IPS-NIHi7 (cell line): ENCODE data around the gene VPS39.
"Not testable (repeated sequence)": the region's sequence is repeated elsewhere in the genome, so short reads cannot be mapped to it uniquely, and the experiment has no call there.

Experiments
- DNase-seq: peaks from one replicate; pipeline ENCODE4 v3.0.0; 2012; ENCODE audit warnings: mixed read lengths; ENCODE audit errors: extremely low spot score

The VPS39 gene

DNA sequence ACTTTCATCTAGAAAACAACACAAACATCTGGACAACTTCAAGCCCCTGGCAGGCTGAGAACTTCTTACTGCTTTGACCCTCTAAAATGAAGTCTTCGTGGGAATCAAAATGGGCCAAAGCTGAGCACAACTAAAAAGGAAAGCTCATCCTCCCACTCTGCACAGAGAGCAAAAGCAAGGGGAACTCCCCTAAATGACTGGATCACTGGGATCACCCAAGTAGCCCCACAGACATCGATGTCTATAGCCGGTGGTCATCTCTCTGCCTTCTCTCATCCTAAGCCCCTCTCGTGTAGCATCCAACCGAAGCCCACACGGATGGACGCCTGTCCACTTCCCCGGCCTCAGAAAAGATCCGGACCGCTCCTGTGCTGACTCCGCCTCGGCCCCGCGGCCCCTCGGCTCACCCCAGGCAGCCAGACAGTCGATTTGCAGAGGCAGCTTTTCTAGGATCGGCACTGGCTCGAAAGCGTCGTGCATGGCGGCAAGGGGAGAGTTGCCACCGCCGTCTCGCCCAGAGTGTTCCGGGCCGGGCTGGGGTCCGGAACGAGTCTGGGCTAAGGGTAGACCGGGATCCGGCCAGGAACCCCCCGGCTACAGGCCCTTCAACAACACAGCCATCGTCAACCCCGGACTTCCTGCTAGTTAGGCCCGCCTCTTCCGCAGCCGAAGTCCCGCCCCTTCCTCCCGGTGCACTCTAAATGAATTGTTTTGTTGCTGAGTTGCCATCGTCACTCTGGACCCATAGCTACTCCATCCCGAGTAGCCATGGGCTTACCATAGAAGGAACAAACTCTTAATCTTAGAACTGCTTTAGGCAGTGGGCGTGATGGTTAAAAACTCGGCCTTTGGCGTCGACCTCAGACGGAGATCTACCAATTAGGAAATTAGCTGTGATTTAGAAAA is at the start of gene VPS39:
Gene VPS39 (minus strand): TSS at position 631 of the 906 bp plus-strand sequence. CDS start 151 bp downstream, at position 480.
- DNase-seq, result peak; percentile 96

GRCh38 chr15:42253300-42253699 is 45.2 kb upstream of the VPS39 start:
- no peak for DNase-seq

- DNase-seq, result no peak
These were observed 32.7 kb upstream of the VPS39 start for GRCh38 chr15:42240823-42241222.

- DNase-seq, result no peak
These were observed 31.6 kb upstream of the VPS39 start for GRCh38 chr15:42239528-42240182.

- DNase-seq, result no peak
These were observed 25.0 kb upstream of the VPS39 start for GRCh38 chr15:42233107-42233506.

- DNase-seq, result no peak
These were observed 24.5 kb upstream of the VPS39 start for GRCh38 chr15:42232606-42233005.

GRCh38 chr15:42231088-42231487 is 23.0 kb upstream of the VPS39 start:
- DNase-seq, result no peak

DNA sequence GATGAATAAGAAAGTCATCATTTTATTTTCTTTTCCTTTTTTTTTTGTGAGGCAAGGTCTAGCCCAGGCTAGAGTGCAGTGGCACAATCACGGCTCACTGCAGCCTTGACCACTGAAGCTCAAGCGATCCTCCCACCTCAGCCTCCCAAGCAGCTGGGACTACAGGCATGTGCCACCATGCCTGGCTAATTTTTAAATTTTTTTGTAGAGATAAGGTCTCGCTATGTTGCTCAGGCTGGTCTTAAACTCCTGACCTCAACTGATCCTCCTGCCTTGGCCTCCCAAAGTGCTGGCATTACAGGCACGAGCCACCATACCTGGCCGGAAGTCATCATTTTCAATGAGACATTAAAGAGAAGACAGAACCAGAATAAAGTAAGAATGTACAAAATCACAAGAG is 20.9 kb upstream of the VPS39 start:
- DNase-seq, result not testable (repeated sequence)

DNA sequence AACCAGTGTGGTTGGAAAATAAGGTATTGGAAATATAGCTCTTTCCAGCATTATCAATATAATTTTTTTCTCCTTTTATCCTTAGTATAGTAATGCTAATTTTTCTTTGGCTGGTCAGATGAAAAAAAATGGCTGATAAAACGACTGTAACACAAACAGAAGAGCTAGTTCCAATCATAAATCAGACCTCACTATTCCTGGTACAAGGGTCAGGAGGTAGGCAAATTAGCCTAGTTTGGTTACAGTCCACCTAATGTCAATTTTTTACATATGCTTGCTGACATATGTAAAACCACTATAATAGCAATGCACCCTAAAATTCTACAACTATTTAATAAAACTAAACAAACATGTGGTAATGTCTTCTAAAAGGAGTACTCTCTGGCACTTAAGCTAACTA is 19.9 kb upstream of the VPS39 start:
- no peak for DNase-seq

DNA sequence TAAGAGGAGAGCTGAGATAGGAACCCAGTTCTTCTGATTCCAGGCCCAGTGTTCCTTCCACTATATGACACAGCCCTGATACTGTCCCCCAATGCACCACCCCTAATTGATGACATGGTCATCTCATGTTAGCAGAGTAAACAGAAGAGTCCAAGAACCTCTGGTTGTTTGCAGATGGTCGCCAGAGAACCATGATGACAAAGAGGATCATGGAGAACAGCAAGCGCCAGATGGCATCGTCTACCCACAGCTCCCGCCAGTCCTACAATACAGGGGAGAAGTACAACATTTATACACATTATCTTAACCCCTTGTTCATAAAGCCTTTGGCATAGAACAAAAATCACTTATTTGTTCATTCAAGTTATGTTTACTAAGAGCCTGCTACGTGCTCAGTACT is 18.5 kb upstream of the VPS39 start:
- no peak for DNase-seq

DNA sequence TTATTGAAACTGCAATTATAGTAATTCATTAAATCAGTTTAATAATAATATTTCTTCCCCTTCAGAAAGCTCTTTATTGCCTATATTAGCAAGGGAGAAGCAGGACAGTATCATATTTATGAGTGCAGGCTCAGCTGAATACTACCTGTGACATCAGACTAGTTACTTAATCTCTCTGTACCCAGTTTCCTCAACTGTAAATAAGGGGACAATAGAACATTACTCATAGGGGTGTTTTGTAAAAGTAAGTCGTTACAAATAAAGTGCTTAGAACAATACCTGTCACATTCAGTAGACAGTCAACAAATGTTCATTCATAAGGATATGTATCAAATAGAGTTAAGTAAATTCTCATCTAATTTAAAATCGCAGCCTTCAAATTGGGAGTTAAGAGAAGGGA is 12.1 kb upstream of the VPS39 start:
- no peak for DNase-seq

DNA sequence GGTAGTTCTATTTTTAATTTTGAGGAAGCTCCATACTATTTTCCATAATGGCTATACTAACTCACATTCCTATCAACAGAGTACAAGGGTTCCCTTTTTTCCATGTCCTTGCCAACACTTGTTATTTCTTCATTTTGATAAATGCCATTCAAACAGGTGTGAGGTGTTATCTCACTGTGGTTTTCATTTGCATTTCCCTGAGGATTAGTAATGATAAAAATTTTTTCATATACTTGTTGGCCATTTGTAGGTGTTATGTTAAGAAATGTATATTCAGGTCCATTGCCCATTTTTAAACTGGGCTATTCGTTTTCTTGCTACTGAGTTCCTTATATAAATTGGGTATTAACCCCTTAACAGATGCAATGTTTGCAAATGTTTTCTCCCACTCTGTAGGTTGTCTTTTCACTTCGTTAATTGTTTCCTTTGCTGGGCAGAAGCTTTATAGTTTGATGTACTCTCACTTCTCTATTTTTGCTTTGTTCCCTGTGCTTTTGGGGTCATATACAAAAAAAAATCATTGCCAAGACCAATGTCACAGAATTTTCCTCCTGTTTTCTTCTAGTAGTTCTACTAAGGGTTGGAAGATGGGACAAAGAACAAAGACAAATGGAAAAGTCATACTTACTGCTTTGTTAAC is 11.0 kb upstream of the VPS39 start:
- DNase-seq, result no peak

DNA sequence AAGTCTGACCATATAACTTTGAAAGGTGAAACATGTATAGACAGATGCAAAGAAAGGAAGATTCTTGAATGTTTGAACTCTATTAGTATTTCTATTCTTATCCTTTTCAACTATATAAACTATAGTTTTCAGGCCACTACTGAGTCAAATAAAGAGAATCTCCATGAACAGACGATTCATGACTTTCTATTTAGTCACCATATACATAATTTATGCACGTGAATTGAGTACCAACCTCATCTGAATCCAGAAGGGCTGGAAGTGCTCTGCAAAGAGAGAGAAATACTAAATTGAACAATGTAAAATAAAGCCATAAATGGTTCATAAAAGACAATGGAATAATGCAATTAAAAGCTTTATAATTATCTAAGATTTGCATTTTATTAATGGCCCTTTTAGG is 9.5 kb upstream of the VPS39 start:
- DNase-seq, result no peak

- DNase-seq, result no peak
These were observed 8.1 kb upstream of the VPS39 start for GRCh38 chr15:42215913-42216829.

- no peak for DNase-seq
These were observed 6.5 kb upstream of the VPS39 start for GRCh38 chr15:42214600-42214999.

GRCh38 chr15:42213511-42213910 is 5.4 kb upstream of the VPS39 start:
- DNase-seq, result no peak

- no peak for DNase-seq
These were observed 2.6 kb upstream of the VPS39 start for GRCh38 chr15:42210696-42211095.

DNA sequence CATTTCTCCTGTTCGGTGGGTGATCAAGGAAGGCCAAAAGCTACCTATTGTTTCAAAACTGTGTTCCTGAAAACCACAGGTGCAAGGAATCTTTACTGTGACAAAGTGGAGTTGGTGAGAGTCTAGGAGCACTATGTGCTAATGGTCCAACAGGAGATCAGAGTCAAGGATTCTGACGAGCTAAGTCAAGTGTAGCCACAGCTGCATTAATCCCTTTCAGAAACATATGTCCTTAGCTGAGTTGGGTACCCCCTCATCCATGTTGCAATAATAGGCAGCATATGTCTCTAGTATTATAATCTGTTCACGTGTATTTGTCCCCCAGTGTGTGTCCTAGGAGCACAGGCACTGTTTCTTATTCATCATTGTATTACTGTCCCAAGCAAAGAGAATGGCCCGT is 1.7 kb downstream of the VPS39 start:
- no peak for DNase-seq

- no peak for DNase-seq
These were observed 4.2 kb downstream of the VPS39 start for GRCh38 chr15:42203891-42204290.

DNA sequence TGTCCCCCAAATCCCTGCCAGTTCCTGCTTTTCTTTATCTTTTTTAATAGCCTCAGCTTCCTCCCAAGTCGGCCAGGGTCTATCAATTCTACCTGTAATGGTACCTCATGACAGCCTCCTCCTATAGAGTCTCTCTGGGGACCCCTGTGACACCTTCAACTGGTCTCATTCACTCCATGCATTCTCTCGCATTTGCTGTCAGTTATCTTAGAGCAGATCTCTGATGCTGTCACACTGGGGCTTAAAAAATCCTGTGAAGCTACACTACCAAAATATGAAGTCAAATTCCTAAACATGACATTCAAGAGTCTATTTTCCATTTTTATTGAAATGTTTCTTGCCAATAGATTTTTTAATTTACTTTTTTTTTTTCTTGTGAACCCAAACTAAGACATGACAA is 5.5 kb downstream of the VPS39 start:
- no peak for DNase-seq

GRCh38 chr15:42201801-42202200 is 6.3 kb downstream of the VPS39 start:
- no peak for DNase-seq

DNA sequence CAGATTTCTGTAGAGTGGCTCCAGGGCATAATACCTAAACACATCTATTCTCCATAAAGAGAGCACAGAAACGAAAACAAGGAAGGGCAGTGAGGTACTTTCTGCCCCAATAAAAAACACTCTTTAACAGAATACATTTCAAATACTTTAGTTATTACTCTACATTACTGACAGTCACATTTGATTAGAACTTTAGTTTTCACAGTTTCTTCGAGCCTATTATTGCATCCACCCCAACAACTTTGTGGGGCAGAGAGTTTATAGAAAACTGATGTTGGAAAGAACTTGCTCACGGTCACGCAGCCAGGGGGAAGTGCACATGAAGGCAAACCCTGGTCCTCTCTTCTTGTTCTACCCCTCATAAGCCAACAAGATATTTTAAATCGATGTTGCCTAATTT is 9.0 kb downstream of the VPS39 start:
- no peak for DNase-seq
